VCaP (cell line): ENCODE data around the gene FCHSD2.

Experiments
- H3K27ac ChIP-seq: fragments of 450-650 bp; 2 replicates; pipeline ENCODE4 v1.5.1; 2017
- CTCF ChIP-seq: fragments of 450-650 bp; conservative IDR thresholded peaks from 2 replicates; pipeline ENCODE4 v1.5.1; 2017; ENCODE audit warnings: mild to moderate bottlenecking, moderate library complexity

The FCHSD2 gene

GRCh38 chr11:73162196-73162740 lies 20.1 kb upstream of the FCHSD2 start:
- TF ChIP-seq CTCF, result no peak
- H3K27ac ChIP-seq, result no peak overlapping the region

GRCh38 chr11:73160005-73160760 lies 18.1 kb upstream of the FCHSD2 start:
- H3K27ac ChIP-seq, result no peak overlapping the region
- no peak for TF ChIP-seq CTCF

GRCh38 chr11:73159297-73159696 lies 17.2 kb upstream of the FCHSD2 start:
- H3K27ac ChIP-seq, result no peak overlapping the region
- TF ChIP-seq CTCF, result no peak

- no peak overlapping the region for H3K27ac ChIP-seq
- no peak for TF ChIP-seq CTCF
Observed at GRCh38 chr11:73158356-73159051, 16.4 kb upstream of the FCHSD2 start.

GRCh38 chr11:73157101-73158010 lies 15.2 kb upstream of the FCHSD2 start:
- TF ChIP-seq CTCF, result no peak
- H3K27ac ChIP-seq, result no peak overlapping the region

- H3K27ac ChIP-seq, result no peak overlapping the region
- no peak for TF ChIP-seq CTCF
Observed at GRCh38 chr11:73156686-73157085, 14.6 kb upstream of the FCHSD2 start.

- no peak overlapping the region for H3K27ac ChIP-seq
- no peak for TF ChIP-seq CTCF
Observed at GRCh38 chr11:73156114-73156513, 14.0 kb upstream of the FCHSD2 start.
